ENCODE measurements around the gene ITGA7.
"Not testable (repeated sequence)": the region's sequence is repeated elsewhere in the genome, so short reads cannot be mapped to it uniquely, and the experiment has no call there.

The ITGA7 gene

DNA sequence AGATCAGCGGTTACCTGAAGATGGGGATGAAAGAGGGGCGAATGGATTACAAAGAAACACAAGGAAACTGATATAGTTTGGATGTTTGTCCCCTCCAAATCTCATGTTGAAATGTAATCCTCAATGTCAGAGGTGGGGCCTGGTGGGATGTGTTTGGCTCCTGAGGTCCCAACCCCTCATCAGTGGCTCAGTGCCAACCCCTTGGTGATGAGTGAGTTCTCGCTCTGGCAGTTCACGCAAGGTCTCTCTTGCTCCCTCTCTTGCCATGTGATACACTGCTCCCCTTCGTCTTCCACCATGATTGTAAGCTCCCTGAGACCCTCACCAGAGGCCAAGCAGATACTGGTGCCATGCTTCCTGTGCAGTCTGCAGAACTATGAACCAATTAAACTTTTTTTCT is 28.0 kb downstream of the ITGA7 start:
- no peak for DNase-seq

DNA sequence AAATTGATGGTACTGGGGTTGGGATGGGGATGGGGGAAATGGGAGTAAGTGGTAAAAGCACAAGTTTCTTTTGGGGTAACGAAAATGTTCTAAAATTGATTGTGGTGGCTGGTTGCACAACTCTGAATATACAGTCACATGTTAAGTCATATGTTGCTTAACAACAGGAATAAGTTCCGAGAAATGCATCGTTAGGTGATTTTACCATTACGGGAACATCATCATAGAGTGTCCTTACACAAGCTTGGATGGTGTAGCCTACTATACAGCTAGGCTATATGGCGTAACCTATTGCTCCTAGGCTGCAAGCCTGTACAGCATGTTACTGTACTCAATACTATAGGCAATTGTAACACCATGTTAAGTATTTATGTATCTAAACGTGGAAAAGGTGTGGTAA is 31.0 kb downstream of the ITGA7 start:
- DNase-seq: no peak

DNA sequence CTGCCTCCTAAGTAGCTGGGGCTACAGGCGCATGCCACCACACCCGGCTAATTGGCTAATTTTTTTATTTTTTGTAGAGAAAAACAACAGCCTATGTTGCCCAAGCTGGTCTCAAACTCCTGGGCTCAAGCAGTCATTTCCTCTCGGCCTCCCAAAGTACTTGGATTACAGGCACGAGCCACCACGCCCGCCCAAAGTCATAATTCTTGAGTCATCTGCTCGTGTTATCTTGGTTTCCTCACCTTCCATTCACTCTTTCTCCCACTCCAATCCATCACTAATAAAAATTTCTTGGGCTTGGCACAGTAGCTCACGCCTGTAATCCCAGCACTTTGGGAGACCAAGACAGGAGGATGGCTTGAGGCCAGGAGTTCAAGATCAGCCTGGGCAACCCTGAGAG is 32.0 kb downstream of the ITGA7 start:
- no peak for DNase-seq

DNA sequence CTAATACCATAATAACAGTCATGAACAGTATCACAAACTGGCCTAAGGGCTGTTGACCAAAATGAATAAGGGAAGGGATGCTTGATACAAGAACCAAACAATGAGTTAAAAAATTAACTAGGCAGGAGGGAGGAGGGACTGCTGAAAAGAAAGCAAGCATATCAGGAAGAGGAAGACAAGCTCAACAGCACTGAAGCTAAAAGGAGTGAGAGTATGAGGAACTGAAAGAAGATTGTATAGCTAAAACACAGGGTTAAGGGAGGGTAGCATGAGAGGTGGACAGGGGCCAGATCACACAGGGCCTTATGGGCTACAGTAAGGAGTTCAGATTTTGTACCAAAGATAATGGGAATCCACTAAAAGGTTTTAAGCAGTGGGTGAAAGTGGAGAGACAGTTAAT is 34.1 kb downstream of the ITGA7 start:
- DNase-seq: no peak

DNA sequence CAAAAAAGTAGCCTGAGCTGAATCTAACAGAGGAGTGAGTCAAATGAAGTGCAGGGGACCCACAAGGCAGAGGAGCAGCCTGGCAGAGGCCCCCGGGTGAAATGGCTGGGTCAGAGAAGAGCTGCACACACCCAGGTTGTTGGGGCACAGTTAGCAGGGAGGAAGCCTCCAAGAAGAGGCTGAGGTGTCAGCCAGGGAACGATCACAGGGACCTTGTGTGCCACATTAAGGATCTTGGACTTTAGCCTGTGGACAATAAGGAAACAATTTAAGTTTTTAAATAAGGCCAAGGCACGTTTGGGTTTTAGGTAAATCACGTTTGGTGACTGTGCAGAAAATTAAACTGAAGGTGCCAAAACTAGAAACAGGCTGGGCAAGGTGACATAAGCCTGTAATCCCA is 36.0 kb downstream of the ITGA7 start:
- DNase-seq: no peak

DNA sequence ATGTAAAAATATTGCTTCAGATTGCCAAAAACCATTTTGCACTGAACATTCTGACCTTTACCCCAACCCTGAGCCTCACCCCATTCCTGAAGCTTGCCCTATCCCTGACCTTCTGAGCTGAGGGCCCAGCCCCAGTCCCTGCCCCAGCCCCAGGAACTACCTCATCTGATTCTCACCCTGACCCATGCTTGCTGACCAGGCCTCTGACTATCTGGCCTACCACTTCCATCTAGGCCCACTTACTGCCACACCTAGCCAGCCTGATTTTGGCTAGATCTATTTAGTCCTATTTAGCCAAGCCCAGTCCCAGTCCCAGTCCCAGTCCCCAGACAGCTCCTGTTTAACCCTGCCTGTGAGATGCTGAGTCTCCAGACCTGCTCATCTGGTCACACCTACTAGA is 37.4 kb downstream of the ITGA7 start:
- no peak for DNase-seq

DNA sequence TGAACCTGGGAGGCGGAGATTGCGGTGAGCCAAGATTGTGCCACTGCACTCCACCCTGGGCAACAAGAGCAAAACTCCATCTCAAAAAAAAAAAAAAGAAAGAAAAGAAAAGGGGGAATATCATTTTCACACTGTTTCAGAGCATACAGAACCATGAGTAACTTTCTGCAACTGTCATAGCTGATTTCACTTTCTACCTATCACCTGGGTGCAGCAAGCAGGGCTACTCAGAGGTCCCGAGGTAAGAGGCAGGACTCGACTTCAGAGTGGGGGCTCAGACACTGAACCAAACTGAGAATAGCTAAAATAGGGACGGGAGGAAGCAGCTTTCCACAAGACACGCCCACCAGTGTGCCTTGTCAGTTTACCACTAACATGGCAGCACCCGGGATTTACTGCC is 41.2 kb downstream of the ITGA7 start:
- DNase-seq: no peak

DNA sequence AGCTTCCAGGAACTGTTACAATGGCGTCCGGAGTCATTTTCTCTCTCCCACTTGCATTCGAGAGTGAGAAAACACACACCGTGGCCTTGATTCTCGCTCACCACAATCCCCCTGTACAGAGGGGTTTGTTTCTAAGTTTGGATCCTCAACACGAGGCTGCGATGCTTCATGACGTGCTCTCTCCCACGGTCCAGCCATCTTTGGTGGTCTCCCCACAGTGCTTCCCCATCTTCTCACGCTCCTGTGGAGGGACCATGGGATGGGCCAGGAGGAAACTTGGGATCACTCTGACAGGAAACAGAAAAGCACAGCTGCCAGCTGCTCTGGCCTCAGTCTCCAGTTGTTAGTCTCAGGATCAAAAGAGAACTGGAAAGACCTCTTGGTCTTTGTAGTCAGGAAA is 42.9 kb downstream of the ITGA7 start:
- DNase-seq: no peak

DNA sequence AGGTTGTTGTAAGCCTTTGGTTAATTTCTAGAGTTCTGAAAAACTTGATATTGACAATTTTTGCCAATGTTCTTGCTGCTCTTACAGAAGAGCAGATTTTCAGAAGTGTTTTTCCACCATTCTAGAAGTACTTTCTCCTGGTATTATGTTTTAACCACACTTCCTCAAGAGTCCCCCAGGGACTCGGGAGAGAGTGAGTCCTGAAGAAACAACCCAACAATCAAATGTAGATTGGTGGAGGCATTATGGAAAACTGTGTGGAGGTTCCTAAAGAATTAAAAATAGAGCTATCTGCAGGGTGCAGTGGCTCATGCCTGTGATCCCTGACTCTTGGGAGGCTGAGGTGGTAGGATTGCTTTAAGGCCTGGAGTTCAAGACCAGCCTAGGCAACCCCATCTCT is 44.3 kb downstream of the ITGA7 start:
- DNase-seq: no peak

DNA sequence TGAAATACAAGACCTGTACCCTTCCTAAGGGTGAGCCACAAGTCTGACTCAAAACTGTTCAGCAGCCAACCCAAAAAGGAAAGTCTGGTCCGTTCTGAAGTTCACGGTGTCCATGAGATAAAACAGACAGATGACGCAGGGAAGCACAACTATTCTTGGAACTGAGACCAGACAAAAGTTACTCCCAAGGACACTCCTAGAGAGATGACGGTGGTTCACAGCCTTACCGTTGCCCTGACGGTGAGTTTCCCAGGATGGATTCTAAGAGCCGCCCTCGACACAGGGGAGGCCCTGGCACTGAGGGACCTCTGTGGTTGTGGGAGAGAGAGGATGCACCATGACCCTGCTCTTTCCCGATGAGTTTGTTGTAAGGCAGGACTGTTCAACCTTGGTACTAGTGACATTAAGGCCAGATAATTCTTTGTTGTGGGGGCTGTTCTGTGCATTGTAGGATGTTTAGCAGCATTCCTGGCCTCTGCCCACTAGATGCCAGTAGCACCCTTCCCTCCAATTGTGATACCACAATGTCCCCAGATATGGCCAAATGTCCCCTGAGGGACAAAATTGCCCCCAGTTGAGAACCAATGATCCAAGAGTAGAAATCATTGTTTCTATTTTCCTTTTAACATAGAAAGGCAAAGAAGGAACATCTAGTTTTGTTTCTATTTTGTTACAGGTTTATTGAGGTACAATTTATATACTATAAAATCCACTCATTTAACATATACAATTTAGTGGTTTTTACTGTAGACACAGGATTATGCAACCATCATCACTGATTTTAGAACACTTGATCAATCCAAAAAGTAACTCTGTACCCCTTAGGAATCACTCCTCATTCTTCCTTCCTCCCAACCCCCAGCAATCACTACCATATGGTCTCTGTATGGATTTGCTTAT is 48.0 kb downstream of the ITGA7 start:
- DNase-seq: peak; percentile 14

DNA sequence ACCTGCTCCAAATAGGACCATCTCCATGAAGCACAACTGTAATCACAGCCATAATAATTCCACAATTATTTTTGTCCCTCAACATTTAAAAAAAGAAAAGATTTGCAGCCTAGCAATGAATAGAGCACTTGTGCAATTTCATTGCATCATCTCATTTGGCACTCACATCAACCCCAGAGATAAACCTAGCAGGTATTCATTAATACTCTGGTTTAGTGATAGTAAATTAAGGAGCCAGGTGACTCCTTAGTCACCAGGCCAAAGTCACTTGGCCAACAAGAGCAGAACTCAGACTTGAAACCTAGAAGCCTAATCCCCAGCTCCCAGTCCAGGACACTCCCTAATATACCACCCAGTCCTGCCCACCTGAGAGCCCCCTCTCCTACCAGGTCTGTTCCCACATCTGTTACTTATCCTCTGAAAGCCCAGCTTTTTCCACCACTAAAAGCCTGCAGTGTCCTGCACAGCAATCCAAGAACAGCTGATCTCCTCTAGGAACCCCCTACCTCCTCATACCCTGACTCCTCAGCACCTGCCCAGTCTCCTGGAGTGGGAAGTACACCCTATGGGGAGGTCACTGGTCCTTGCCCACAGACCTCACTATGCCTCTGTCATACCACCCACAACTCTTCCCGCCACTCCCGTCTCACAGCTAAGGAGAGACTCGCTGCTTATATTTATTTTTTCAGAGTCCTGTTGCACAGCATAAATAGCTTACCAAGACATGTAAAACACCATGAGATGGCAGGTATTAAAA is 48.9 kb downstream of the ITGA7 start:
- no peak for DNase-seq

DNA sequence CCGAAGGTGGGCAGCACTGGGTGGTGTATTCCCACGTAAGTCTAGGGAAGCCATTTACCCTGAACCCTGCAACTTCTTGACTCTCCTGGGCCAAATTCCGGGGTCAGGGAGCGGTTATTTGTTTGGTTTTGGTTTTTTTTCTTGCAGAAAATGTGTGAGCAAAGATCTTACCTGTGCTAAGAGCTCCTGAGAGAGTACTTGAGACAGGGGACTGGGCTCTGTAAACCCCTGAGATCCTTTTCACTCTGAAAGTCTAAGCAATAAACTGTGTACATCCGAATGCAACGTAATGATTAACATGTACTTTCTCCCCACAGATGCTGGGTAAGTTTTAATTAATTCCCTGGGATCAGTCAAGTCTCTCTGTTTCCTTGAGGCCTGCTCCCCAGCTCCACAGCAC is 49.5 kb downstream of the ITGA7 start:
- no peak for DNase-seq

DNA sequence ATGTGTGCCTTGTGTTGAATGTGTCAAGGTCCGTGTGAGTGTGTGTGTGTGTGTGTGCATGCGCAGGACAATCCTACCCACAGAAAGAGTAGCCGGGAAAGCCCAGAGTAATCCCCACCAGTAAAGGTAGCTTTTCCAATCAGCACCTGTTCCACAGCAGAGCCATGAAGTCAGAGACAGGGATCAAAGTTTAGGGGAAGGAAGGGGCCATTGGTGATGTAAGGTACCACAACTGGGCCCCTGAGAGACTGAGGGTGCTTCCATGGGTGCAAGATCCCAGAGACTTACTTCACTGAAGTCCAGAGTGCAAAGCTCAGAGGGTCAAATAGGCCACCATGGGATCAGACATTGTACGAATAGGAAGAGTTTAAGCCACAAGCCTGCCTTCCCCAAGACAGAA is 50.5 kb downstream of the ITGA7 start:
- DNase-seq: no peak

DNA sequence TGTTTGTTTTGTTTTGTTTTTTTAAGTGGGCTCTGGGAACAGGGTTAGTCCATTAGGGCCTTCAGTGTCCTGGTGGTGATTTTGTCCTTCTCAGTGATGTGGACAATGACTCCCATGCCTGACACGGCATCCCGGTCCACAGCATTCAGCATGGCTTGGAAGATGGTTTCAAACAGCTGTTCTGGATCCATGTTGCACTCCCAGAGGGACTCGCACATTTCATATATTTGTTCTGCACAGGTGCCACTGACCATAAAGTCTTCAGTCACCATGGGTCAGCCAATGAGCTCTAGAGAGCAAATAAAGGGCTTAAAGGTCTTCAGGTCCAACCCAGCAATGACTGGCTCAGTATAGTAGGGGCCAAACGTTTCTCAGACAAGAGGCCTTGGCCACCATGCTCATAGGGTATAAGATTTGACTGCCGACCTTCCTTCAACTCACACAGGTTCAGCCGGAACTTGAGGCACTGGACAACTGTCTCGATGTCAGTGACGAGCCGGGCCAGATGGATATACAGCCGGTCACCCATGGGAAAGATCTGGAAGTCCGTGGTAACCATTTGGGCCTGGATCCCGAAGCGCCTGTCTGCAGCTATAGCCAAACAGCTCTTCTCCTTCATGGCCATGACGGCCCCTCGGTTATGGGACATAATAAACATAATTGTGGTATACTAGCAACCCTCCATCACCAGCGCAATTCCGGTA is 53.0 kb downstream of the ITGA7 start:
- DNase-seq: no peak

DNA sequence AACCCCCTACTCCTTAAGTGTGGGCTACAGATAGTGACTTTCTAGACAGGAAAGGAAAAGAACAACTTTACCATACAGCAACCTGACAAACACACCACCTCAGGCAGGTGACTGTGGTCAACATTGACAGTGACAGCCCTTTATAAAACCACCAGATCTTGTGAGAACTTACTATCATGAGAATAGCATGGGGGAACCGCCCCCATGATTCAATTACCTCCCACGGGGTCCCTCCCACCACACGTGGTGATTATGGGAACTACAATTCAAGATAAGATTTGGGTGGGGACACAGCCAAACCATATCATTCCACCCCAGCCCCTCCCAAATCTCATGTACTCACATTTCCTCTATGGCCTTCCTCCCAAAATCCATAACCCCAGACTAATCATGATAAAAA is 54.7 kb downstream of the ITGA7 start:
- no peak for DNase-seq

DNA sequence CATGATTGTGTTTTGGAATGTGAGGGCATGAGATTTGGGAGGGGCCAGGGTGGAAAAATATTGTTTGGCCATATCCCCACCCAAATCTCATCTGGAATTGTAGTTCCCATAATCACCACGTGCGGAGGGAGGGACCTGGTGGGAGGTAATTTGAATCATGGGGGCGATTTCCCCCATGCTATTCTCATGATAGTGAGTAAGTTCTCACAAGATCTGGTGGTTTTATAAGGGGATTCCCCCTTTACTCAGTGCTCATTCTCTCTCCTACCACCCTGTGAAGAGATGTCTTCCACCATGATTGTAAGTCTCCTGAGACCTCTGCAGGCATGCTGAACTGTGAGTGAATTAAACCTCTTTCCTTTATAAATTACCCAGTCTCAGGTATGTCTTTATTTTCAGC is 55.4 kb downstream of the ITGA7 start:
- DNase-seq: no peak

DNA sequence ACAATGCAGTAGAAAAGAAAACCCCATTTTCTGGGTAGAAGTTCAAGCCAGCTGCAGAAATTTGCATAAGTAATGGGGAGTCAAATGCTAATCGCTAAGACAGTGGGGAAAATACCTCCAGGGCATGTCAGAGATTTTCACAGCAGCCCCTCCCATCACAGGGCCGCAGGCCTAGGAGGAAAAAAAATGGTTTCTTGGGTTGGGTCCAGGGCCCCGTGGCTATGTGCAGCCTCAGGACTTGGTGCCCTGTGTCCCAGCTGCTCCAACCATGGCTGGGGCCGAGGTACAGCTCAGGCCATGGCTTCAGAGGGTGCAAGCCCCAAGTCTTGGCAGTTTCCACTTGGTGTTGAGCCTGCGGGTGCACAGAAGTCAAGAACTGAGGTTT is 56.4 kb downstream of the ITGA7 start:
- no peak for DNase-seq

DNA sequence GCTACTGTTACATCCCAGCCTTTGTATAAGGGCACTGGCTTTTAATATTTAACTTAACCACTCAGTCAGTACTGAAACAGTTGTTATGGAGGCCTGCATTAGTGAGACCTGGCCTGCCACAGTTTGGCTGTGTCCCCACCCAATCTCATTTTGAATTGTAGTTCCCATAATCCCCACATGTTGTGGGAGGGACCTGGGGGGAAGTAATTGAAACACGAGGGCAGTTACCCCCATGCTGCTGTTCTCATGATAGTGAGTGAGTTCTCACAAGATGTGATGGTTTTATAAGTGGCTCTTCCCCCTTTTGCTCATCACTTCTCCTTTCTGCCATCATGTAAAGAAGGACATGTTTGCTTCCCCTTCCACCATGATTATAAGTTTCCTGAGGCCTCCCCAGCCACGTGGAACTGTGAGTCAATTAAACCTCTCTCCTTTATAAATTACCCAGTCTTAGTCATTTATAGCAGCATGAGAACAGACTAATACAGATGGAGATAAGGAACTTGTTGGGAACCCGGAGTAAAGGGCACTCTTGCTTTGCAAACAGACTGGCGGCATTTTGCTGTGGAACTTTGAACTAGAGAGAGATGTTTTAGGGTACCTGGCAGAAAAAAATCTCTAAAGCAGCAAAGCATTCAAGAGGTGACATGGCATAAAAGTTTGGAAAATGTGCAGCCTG is 56.9 kb downstream of the ITGA7 start:
- DNase-seq: not testable (repeated sequence)

DNA sequence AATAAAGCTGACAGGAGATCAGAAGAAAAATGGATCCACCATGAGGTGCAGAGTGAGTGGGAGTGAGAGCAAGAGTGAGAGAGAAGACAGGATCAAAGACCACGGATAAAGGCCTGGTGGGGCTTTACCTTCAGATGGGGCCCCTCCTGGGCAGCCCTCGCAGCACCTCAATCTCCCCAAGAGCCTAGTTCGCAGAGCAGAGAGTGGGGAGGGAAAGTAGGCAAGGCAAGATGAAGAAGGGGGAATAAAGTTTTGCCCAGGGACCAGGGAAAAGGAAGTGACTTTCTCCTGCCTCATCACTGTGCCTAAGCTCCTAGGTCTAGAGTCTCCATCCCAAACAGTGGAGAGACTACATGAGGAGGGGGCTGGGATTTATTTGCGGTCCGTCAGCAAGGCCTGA is 60.7 kb downstream of the ITGA7 start:
- DNase-seq: no peak

DNA sequence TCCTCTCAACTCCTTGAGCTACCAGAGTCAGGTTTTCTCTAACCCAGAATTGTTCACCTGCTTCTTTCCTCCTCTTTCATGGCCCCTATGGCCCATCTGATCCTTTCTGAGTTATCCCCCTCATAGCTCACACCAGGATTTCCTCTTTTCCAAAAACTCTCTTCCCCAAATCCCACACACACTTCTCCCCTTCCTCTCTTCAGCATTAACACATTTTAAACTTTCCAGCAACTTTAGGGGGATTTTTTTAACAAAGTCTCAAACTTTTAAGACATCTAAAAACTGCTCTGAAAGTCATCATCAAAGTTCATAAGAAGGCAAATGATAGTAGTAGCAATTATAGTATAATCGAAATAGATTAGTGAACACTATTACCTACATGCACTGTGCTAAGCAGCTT is 63.1 kb downstream of the ITGA7 start:
- DNase-seq: no peak

DNA sequence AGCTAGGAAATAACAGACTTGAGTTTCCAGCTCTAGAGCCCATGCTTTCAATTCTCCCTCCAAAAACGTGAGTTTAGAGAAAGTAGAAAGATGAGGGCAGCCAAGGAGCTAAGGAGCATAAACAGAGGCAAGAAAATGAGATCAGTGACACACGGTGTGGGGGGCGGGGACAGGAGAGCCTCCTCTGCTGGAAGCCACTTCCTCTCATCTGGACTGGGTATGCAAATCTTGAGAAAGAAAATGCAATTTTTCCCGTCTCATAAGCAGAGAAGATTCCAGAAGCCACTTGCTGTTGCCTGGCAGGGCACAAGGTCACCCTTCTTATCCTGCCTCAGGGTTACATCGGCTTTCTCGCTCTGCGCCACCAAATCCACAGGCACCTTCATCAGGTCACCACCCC is 65.0 kb downstream of the ITGA7 start:
- no peak for DNase-seq

DNA sequence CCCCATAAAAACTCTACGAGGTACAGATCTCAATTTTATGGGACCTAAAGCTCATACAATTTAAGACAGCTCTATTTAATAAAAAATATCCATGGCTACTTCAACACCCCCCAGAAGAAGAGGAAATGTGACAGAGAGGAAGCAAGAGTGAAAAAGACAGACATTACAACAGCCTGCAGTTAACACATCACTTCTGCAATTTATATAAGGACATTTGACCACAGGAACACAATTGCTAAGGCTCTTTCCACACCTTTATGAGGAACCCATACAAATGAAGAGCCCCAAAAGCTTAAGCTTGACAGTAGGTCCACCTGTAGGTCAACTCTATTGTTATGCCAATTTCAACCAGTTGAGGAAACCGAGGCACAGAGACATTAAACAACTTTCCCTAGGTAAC is 65.4 kb downstream of the ITGA7 start:
- DNase-seq: no peak

DNA sequence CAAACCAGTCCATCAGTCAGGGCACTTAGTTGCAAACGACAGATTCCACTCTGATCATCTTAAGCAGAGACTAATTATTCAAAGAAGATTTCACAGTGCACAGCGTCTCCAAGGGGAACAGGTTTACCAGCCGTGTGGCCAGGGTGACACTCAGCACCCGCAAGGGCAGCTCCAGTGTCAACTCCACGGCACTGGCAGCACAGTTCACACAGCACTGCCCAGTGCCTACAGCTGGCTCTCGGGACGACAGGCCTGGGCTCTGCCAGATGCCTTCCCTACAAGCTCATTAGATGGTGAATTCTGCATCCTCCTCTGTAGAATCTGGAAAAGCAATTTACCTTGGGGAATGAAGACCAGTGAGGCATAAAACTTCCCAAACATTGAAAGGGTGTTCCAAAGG is 66.1 kb downstream of the ITGA7 start:
- DNase-seq: no peak

All from COR-L47 (cell line).